Kidney (tissue), 14 donors: ENCODE data around the gene DGAT2L6. TPM values are rescaled to one million over a fixed set of nuclear protein-coding genes. Genes with fewer than 3 reads are reported as not detected.

Source experiments
- DNase-seq, 5 donors: peaks; one replicate each; pipeline ENCODE4 v3.0.0-alpha.2; 2013 to 2020
- FAIRE-seq: peaks from 2 replicates; lab custom pipeline; 2012; peaks lifted over from hg19 to GRCh38; lab: Jason Lieb, UNC
- H3K27ac ChIP-seq, 2 donors: one replicate each; pipeline ENCODE4 v1.7.0; 2013; ENCODE audit warnings: low read depth in 2 of 2, low read length in 2 of 2, inconsistent platforms in 1 of 2
- H3K27me3 ChIP-seq: one replicate; pipeline ENCODE4 v1.7.1; 2013; ENCODE audit warnings: low read length, inconsistent platforms; ENCODE audit not compliant: control insufficient read depth, insufficient read depth
- H3K36me3 ChIP-seq, 3 donors: one replicate each; pipeline versions ENCODE4 v1.7.0 to v1.7.1; 2013; ENCODE audit warnings: low read length in 3 of 3, control low read depth in 1 of 3, inconsistent platforms in 1 of 3; ENCODE audit not compliant: insufficient read depth in 3 of 3, control insufficient read depth in 2 of 3
- H3K4me1 ChIP-seq, 3 donors: one replicate each; pipeline versions ENCODE4 v1.7.0 to v1.7.1; 2013; ENCODE audit warnings: low read length in 3 of 3, inconsistent platforms in 1 of 3, low read depth in 1 of 3; ENCODE audit not compliant: control insufficient read depth in 2 of 3, insufficient read depth in 2 of 3
- H3K4me3 ChIP-seq, 3 donors: one replicate each; pipeline versions ENCODE4 v1.7.0 to v1.8.1; 2013; ENCODE audit warnings: low read length in 3 of 3, control low read depth in 1 of 3, inconsistent platforms in 1 of 3
- H3K9ac ChIP-seq, 3 donors: one replicate each; pipeline versions ENCODE4 v1.7.0 to v1.7.1; 2013; ENCODE audit warnings: low read length in 3 of 3, control low read depth in 1 of 3, inconsistent platforms in 1 of 3
- H3K9me3 ChIP-seq, 3 donors: one replicate each; pipeline versions ENCODE4 v1.7.0 to v1.7.1; 2013; ENCODE audit warnings: low read length in 3 of 3, control low read depth in 1 of 3, inconsistent platforms in 1 of 3; ENCODE audit not compliant: control insufficient read depth in 2 of 3, insufficient read depth in 1 of 3
- intact Hi-C: fragments of 100-400 bp; cut with DNase I; formaldehyde crosslinking; loops from one replicate; pipeline ENCODE4 v1.11.1; 2022
- polyA plus RNA-seq: library from polyadenylated mRNA; stranded (reverse); fragments of 350-450 nt; fragmentation: Illumina TruSeq; extraction: RNeasy Lipid Tissue Mini Kit (QIAGEN cat#74804); gene quantifications from one replicate; pipeline ENCODE4 v1.2.3, GENCODE V29; 2014; ENCODE audit warnings: low read depth, low replicate concordance; ENCODE audit not compliant: insufficient read depth
- total RNA-seq: library from RNA; stranded (reverse); fragmentation: NEBNext Ultra II Directional; extraction: Animal tissue kit (Norgen Biotek cat#: 25700); gene quantifications from one replicate; pipeline ENCODE4 v1.2.1, GENCODE V29; 2021
- TF ChIP-seq, protein P1 (sequence below): IDR thresholded peaks from 3 replicates; pipeline ENCODE4 v1.5.1; 2012; ENCODE audit warnings: mild to moderate bottlenecking, moderate library complexity, borderline replicate concordance; ENCODE audit not compliant: insufficient read depth; ENCODE audit errors: extremely low read depth
- donor health status: control.
- donor health status: control.
- donor health status: control.
- donor health status: control.
- donor health status: control.
- donor health status: DM: yes; HTN: yes; CAD: no.
- donor health status: Normal renal cell carcinoma (clear cell type).

Gene DGAT2L6
- total and polyA plus RNA-seq, 2 donors from 2014 or later: not detected

DNA sequence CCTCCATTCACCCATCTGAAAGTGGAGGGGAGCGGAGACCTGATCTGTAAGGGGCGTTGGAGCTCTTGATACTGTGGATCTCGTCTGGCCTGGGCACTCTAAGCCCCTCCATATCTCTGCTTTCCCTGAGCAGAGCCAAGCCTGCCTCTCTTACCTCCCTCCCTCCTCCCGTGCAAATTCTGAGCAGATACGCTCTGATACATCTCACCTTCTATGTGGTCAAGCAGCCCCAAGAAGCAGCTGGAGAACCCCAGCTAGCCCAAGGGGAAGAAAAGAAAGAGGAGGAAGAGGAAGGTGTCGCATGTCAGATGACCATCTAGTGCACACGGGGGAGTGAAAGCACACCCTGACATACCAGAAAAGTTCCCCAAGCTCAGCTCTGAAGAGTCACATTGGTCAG is 1.9 kb upstream of the DGAT2L6 start:
- no peak for FAIRE-seq
- Histone ChIP-seq H3K4me3 (no peak overlapping the region), H3K27ac (no peak overlapping the region), H3K9me3 (no peaks in the 10 kb centered on the region), H3K27me3 (no peaks in the 10 kb centered on the region), H3K9ac (no peak overlapping the region), H3K36me3 (no peaks in the 10 kb centered on the region), H3K4me1 (no peaks in the 10 kb centered on the region)
- intact Hi-C loops: no loop called here
- DNase-seq: no peak
- TF ChIP-seq, protein P1, sequence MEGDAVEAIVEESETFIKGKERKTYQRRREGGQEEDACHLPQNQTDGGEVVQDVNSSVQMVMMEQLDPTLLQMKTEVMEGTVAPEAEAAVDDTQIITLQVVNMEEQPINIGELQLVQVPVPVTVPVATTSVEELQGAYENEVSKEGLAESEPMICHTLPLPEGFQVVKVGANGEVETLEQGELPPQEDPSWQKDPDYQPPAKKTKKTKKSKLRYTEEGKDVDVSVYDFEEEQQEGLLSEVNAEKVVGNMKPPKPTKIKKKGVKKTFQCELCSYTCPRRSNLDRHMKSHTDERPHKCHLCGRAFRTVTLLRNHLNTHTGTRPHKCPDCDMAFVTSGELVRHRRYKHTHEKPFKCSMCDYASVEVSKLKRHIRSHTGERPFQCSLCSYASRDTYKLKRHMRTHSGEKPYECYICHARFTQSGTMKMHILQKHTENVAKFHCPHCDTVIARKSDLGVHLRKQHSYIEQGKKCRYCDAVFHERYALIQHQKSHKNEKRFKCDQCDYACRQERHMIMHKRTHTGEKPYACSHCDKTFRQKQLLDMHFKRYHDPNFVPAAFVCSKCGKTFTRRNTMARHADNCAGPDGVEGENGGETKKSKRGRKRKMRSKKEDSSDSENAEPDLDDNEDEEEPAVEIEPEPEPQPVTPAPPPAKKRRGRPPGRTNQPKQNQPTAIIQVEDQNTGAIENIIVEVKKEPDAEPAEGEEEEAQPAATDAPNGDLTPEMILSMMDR: no peak

DNA sequence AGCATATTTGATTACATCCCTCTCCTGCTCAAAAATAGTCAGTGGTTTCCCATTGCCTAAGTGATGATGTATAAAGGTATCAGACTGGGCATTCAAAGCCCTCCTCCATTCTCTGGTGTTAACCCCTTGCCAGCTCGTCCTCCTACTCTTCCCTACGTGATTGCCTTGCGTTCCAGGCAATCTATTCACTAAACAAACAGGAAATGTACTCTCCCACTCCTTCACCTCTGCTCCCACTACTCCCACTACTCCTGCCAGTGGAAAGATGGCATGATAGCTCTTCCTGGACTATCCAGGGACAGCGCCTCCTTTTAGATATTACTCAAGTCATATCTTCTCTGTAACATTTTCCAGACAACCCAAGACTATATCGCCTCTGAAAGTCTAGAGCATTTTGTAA is 5.8 kb downstream of the DGAT2L6 start:
- TF ChIP-seq, protein P1: no peak
- intact Hi-C loops: no loop called here
- FAIRE-seq (no peak), DNase-seq (no peak)
- Histone ChIP-seq H3K27ac (no peak overlapping the region), H3K9ac (no peak overlapping the region), H3K36me3 (no peaks in the 10 kb centered on the region), H3K4me3 (no peak overlapping the region), H3K27me3 (no peaks in the 10 kb centered on the region), H3K4me1 (no peaks in the 10 kb centered on the region), H3K9me3 (no peaks in the 10 kb centered on the region)

DNA sequence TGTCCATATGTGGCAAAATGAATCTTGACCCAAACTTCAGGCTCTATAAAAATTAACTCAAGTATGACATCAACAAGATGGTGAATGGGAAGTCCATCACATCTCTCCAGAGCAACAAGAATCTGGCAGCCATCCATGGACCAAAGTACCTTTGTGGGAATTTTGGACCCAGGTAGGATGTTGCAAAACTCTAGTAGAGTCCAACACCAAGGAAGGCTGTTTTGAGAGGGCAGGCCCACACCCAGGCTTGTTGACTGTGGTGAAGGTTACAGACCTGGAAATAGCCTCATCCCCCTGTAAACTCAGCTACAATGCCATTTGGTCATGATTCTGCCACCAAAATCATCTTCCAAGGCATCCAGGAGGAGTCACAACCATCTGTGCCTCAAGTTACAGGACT is 12.9 kb downstream of the DGAT2L6 start:
- DNase-seq (no peak), FAIRE-seq (no peak)
- Histone ChIP-seq H3K27ac (no peak overlapping the region), H3K9me3 (no peaks in the 10 kb centered on the region), H3K9ac (no peak overlapping the region), H3K4me1 (no peaks in the 10 kb centered on the region), H3K27me3 (no peaks in the 10 kb centered on the region), H3K4me3 (no peak overlapping the region), H3K36me3 (no peaks in the 10 kb centered on the region)
- intact Hi-C loops: no loop called here
- TF ChIP-seq, protein P1: no peak
